Left lobe of liver (tissue), 2 donors: ENCODE data around the gene GNAT1. TPM values are rescaled to one million over a fixed set of nuclear protein-coding genes. Genes with fewer than 3 reads are reported as not detected.
A peak's percentile ranks its signal among the peaks of the same experiment; 100 is the strongest.
"Not testable (repeated sequence)": the region's sequence is repeated elsewhere in the genome, so short reads cannot be mapped to it uniquely, and the experiment has no call there.

Experiments
- ATAC-seq: fragments of 200-7000 bp; cut with Tn5 transposase; one replicate; pipeline ENCODE4 v1.9.1; 2020; ENCODE audit warnings: mild to moderate bottlenecking, moderate library complexity
- DNase-seq: peaks from one replicate; pipeline ENCODE4 v3.0.0-alpha.2; 2020; ENCODE audit warnings: low spot score
- total RNA-seq: library from RNA; stranded (reverse); gene quantifications from one replicate; pipeline ENCODE4 v1.2.1, GENCODE V29; 2021
- donor health status: DM: no; HTN: no; CAD: no; lungs with moderate emphysema.
- donor health status: DM: no; HTN: yes; CAD: no.

GNAT1 gene
- total RNA-seq, 1 donor from 2014 or later = 0.08 TPM

DNA sequence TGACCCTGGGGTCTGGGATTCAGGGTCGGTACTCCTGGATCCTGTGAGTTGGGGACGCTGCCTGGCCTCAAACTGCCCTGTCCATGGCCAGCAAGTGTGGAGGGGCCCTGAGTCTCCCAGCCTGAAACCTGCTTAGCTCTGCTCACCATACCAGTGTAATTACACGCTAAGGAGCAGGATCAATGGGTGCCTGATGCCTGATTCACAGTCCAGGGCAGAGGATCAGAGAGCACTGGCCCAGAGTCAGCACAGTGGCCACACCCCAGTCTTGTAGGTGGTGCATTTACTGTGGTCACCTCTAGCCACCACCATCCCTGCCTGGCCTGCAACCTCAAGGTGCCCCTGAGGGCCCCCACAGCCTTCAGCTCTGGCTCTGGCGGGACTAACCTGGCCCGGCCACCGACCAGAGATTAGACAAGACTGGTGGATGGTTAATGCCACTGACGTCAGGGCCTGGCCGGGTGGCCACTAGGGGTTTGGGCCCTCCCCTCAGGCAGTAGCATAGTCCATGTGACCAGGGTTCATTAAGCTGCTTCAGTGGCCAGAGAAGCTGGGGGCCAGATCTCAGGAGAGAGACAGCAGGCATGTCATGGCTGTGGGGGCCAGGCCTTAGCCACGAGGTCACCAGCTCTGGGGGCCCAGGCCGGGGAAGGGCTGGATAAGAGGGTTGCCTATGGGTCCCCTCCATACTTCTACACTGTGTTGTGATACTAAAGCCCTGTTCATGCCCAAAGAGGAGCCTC lies 10.3 kb downstream of the GNAT1 start:
- ATAC-seq = peak; percentile 56
- DNase-seq = peak; percentile 83

DNA sequence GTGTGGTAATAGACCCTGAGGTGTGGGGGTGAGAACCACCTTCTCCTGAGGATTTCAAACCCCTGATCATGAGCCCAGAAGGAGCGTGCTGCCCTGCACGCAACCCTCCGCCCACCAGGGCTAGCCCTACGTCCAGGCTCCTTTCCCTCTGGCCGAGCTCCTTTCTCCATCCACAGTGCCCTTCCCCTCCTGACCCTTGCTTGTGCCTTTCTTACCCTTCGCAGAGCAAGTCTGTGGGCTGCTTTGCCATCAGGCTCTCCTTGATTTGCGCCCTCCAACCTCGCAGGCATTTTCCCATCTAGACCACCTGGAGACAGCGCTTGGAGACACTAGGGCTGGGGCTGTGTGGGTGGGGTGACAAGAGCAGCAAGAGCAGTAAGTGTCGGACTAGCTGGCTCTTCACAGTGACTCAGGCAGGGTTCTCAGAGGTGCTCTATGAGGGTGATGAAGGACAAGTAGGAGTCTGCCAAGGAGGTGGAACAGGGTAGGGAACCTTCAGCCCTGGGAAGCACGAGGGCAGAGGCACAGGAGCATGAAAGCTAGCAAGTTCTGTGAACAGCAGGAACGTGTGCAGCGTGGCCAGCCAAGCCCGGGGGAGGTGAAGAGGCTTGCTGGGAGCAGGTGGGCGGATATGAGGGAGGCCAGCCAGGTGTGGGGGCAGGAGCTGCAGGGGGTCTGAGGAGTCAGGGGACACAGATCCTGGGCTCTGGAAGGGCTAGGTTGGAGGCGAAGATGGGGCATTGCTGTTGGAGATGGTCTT lies 11.1 kb downstream of the GNAT1 start:
- ATAC-seq (no peak), DNase-seq (no peak)

DNA sequence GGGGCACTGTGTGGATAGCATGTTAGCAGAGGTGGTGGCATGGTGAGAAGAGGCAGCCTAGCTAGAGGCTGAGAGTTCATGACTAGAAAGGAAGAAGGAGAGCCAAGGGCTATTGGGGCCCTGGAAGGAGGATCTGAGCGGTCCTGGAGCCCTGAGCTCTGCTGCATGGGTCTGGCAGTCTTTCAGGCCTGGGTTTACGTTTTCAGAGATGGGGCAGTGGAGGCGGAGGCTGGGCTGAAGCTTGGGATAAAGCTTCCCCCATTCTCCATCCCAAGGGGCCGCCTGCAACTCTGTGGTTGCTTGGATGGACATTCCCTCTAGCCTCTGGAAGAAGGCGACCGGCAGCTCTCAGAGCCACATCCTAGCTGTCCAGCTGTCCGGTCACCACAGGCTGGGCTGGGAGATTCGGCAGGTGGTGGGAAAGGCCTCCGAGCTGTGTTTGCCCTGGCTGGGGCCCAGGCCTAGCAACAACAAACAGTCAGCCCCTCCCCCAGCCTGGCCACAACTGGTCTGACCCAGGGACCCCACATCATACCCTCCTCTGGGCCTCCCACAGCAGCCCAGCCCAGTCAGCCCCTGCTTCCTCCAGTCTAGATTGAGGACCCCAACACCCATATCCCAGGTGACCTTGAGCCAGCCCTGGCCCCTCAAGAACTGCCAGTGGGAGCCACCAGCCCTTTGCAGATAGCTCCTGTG lies 11.9 kb downstream of the GNAT1 start:
- peak; percentile 81 for DNase-seq
- ATAC-seq = peak; percentile 45

DNA sequence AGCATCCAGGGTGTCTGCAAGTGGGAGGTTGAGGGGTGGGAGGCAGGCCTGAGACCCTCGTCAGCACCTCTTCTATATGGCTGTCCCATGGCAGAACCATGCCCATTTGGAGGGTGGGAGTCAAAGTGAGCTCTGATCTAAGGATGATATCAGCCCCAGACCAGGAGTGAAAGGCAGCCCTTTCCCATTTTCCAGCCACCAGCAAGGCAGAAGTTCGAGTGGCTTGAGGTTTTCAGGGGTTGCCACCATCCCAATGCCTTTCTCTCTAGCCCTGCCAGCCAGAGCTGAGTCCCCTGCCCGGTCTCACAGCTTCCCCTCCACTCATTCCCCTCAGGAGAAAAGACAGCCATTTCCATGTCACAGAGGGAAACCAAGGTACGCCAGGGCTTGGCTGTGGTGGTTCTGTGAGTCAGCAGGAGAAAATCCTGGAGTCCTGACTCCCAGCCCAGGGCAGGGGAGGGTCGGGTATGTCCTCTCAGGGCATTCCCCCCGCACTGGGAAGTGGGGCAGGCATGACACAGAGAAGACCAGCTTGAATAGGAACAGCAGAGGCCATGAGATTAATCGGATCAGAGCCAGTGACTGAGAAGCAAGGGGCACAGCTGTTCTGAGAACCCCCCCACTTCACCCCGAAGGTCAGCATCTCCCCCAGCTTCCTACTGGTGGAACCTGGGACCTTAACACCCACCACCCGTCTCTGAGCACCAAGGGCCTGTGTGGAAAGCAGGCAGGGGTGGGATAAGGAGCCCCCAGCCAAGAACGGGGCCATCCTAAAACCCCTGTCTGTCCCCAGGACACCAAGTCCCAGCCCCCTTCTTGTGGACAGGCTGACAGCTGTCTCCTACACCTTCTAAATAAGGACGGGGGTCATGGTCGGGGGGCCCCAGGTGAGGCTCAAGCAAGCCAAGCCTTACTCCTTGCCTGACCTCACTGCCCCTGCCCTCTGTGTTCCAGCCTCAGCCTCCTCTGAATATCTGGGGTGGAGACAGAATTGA lies 12.7 kb downstream of the GNAT1 start:
- no peak for ATAC-seq
- no peak for DNase-seq

DNA sequence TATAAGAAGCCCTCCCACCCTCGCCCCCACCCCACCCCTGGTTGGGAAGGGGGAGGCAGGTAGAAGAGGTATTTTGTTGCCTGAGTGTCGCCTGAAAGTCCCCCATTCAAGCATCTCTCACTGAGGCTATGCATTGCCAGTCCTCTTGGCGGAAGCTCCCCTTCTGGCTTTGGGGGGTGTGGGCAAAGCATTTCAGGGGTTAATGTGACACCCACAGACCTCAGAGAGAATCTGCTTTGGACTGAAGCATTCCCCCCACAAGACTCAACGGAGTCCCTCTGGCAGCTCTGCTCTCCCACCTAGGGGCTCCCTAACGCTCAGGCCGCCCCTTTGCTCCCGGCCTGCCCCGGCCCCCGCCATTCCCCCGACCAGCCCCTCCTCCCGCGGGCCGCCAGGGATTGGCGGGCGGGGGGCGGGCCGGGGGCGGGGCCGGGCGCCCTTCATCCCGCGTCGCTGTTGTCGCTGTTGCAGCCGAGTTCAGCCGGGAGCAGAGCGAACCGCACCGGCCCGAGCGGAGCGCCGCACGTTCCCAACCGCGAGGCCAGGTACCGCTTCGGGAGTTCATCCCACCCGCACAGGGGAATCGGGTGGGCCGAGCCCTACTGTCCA lies 13.5 kb downstream of the GNAT1 start, which contains the start of gene SLC38A3:
Gene SLC38A3, plus strand, starts transcription at position 468 of the 609 bp plus-strand sequence. CDS start 8,929 bp downstream, outside the sequence.
- ATAC-seq (peak; percentile 64), DNase-seq (peak; percentile 77)

DNA sequence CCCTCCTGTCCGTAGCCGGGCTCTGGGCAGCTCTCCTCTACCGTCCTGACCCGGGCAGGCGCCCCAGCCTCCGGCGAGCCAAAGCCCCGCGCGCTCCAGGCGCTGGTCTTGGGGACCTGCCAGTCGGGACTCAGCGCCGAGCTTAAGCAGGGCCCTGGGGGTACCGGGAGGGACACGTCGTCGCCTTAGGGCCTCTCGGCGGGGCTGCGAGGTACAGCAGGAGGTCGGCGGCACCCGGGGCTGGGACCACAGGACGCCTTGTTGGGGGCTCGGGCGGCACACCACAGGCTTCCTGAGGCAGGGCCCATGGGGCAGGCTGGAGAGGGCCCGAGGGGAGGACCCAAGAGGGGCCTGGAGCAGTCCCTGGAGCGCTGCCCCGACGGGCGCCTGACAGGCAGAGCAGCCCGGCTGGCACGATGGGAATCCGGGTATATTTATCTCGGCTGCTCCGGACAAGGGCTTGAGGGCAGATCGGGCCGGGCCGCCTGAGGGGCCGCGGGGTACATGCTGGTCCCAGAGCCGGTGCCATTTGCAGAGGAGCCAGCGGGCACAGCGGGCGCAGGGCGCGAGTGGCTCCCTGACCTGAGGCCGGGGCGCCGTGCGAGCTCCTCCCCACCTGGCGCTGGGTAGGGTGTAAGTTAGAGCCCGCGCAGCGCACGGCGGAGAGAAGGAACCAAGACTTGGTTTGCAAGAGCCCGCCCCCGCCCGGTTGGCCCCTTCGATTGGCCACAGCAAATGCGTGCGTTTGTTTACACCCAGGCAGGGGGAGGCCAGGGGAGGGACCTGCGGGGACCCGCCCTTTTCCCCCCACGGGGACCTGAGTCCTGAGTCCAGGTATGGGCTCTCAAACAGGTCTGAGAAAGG lies 14.2 kb downstream of the GNAT1 start:
- DNase-seq (peak; percentile 95), ATAC-seq (peak; percentile 60)

DNA sequence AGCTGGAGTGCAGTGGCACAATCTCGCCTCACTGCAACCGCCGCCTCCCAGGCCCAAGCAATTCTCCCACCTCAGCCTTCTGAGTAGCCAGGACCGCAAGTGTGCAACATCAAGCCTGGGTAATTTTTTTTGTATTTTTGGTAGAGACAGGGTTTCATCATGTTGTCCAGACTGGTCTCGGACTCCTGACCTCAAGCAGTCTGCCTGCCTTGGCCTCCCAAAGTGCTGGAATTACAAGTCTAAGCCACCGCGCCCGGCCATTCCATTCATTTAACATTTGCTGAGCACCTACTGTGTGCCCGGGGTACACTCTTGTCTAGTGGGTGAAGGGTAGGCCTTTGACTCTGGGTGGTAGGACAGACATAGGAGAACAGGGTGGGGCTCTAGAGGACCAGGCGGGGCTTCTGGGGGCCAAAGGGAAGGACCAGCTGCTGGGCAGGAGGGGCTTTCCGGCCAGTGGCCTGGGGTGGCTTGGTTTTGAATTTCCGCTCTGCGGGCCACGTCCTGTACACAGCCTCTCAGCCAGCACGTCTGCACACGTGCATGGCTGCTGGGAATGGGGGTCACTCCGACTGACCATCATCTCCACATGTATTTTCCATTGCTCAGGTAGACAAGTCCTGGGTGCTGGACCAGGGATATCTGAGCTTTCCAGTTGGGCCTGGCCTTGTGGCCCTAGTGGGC lies 16.1 kb downstream of the GNAT1 start:
- ATAC-seq (no peak), DNase-seq (no peak)

DNA sequence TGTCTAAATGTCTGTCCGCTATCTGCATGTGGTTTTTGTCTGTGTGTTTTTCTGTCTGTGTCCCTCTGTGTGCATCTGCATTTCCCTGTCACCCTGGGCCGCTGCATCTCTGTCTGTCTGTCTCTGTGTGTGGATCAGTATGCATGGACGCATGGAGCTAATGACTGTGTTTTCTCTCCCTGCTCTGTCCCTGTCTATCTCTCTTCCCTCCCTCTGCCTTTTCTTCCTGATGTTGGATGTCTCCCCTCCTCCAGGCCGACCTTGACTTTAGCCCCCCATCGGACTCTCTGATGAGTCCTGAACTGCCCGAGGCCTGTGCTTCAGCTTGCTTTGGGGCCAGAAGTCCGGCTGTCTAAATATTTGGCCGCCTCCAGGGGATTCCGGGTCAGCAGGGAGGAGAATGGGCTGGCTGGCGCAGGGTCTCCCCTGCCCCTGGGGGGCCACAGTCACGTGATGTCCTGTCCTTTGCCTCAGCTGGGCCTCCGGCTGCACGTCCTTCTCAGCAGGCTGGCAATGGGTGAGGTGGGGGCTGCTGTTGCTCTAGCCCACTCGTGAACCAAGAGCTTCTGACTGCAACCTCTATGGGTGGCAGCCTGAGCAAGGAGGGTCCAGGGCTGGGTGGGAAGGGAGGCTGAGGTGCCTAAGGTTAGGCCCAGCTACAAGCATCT lies 17.4 kb downstream of the GNAT1 start:
- DNase-seq (no peak), ATAC-seq (no peak)

DNA sequence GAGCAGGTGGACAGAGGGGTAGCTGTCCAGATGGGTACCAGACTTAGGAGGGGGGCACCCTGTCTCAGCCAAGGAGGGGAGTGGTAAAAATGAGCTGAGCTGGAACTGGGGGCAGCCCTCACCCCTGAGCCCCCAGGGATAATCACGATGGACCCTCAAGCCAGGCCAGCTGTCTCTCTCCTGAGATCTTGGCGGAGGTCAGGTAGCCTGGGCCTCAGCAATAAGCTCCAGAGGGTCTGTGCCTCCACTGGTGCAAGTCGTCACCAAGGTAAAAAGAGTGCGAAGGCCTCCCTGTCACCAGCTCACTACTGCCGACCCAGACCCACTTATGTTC lies 18.7 kb downstream of the GNAT1 start:
- DNase-seq (no peak), ATAC-seq (no peak)

DNA sequence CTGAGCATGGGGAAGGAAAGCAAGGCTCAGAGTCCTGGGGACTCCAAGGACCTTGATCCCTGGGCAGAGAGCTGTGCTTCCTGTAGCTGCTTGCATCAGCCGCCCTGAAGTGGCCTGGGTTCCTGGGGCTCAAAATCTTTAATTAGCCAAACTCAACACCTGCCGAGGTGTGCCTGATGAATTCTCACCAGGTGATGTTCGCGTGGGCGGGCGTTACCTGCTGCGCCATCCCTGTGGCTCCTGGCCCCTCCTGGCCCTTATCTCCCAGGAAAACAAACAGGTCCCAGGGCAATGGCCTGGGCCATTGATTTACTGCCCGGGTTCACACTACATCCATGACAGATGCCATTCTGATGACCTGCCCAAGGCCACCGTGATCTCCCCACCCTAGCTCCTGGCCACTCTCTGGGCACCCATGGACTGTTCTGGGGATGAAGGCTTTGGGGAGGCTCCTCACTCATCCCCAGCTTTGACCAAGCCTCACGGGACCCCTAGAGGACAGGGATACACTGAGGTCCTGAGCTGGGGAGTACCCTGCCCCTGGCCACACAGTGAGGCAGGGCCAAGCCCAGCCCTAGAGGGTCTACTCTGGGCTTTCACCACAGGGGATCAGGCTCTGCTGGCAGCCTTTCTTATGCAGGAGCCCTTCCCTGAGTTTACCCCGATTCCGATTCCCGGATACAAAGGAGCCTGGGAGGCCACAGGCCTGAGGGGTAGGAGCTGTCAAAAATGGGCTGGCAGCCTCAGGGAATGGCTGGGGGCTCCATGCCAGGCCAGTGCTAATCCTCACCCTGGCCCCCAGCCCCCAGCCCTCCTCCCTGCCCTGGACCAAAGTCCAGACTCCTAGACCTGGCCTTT lies 19.3 kb downstream of the GNAT1 start:
- peak; percentile 58 for ATAC-seq
- peak; percentile 95 for DNase-seq

DNA sequence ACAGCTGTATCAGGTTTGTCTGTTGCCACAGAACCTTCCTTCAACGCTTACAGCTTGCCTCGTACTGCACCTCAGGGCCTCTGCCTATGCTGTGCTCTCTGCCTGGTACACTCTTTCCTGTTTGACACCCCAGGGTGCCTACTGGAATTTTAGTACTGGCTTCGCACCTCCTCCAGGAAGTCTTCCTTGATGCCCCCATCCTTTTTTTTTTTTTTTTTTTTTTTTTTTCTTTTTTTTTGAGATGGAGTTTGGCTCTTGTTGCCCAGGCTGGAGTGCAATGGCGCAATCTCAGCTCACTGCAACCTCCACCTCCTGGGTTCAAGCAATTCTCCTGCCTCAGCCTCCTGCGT lies 19.9 kb downstream of the GNAT1 start:
- ATAC-seq, DNase-seq: not testable (repeated sequence)

DNA sequence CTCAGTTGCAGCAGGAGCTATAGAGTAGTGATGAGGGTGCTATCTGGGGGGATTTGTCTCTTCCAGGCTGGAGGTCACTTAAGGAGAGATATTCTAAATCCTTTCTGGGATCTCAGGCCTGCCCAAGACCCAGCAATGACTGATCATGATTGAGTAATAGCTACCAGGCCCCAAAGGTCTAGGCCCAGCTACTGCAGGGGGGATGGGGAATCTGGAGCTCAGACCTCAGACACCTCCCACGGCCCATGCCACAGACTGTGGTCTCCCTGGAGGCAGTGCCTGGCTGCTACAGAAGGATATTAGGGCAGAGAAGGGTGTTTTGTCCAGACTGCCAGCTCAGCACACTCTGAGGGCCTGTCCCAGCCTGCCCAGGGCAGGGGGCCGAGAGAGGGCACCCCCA lies 20.5 kb downstream of the GNAT1 start:
- DNase-seq (peak; percentile 68), ATAC-seq (peak; percentile 17)

DNA sequence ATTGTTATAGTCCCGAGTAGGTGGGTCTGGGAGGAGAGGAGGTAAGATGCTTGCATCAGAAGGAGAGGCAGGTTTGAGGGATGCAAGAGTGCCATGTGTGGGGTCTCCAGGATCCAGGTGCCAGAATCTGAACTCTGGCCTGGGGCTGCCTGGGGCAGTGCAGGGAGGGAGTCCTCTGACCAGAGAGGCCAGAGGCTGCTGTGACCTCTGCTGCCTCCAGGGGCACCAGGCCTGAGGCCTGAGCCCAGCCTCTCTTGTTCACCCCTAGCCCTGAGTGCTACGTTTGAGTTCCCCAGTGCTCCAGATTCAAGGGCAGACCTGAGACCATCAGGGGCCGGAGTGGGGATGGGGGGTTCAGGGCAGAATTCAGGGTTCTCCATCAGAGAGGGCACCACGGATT lies 21.1 kb downstream of the GNAT1 start:
- ATAC-seq (no peak), DNase-seq (no peak)

DNA sequence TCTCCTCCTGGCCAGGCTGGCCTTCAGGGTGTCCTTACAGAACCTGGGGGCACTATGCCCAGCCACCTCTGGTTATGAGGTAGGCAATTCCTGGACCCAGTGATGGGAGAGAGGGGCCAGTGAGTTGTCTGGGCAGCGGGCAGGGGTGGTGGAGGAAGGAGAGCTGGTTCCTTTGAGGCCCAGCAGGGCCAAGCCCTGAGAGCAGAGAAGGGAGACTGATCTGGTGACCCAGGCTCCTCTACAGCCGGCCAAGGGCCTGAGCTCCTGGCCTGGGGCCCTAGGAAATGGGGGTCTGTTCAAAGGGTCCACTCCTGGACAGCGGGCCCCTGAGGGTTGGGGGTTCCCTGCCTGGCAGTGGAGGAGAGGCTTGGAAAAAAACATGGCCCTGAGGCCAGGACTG lies 21.6 kb downstream of the GNAT1 start:
- DNase-seq (no peak), ATAC-seq (no peak)

DNA sequence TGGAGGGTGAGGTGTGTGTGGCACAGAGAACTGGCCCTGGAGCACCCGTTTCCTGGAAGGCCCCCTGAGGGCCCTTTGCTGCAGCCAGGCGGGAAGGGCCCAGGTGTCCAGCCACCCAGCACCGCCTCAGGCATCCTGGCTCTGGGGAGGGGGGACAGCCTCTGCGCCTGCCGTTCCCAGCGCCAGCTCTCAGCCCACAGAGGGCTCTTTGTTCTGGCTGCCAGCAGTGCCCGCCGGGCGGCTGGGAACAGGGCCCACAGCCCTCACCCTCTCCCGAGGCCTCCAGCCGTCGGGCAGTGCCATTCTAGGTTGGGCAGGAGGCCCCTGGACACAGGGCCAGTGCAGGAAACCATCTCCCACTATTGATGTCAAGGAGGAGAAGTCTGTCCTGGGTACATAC lies 22.0 kb downstream of the GNAT1 start:
- no peak for DNase-seq
- ATAC-seq = peak; percentile 7

DNA sequence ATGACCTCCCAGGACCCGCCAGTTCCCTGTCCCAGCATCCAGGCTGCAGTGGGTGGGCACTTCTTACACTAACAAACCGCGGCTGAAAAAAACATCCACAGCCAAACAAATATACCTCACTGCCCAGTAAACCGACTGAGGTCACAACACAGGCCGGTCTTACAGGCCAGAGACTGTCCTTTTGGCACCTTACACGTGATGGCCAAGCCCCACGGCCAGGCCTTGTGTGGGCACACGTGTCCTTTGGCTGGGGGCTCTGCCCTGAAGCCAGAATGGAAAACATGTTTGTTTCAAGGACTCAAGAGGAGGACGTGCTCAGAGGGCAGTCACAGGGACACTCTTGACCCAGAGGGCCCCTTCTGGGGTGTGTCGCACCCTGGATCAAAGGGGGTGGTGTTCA lies 23.4 kb downstream of the GNAT1 start:
- ATAC-seq = peak; percentile 1
- peak; percentile 69 for DNase-seq

DNA sequence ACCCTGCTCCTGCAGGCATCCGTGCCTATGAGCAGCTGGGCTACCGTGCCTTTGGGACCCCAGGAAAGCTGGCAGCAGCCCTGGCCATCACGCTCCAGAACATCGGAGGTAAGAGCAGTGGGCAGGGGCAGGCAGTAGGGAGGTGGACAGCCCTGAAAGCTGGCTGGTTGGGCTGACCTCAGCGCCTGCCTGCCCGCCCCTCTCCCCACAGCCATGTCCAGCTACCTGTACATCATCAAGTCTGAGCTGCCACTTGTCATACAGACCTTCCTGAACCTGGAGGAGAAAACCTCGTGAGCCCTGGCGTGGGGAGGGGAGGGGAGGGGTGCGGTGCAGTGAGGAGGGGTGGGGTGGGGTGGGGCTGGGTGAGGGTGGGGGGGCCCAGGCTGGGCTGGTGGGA lies 24.1 kb downstream of the GNAT1 start:
- DNase-seq (no peak), ATAC-seq (no peak)
